H1 (cell line): ENCODE results near the gene OPCML. TPM values are rescaled to one million over a fixed set of nuclear protein-coding genes. Genes with fewer than 3 reads are reported as not detected.

Experiments
- CTCF ChIA-PET: fragments of 300-600 bp; sonication (Branson Sonifier 250); formaldehyde crosslinking; loops from one replicate; lab custom pipeline; 2021; ENCODE audit not compliant: partially characterized antibody; lab: Charles Lee
- POLR2A ChIA-PET: fragments of 300-600 bp; sonication (Branson Sonifier 250); formaldehyde crosslinking; loops from one replicate; lab custom pipeline; 2021; ENCODE audit warnings: inconsistent platforms; ENCODE audit not compliant: partially characterized antibody; lab: Charles Lee
- DNase-seq, 2 experiments: peaks; one replicate each; pipeline versions ENCODE4 v3.0.0 to v3.0.0-alpha.2; 2010 to 2022; ENCODE audit warnings: low spot score in 2 of 2, low read depth in 1 of 2, mixed read lengths in 1 of 2
- FAIRE-seq: peaks from 2 replicates; lab custom pipeline; 2011; peaks lifted over from hg19 to GRCh38; lab: Jason Lieb, UNC
- H2AFZ ChIP-seq: 2 replicates; pipeline ENCODE4 v1.8.1; 2012; ENCODE audit warnings: low read length, inconsistent platforms
- H2AK5ac ChIP-seq: 2 replicates; pipeline ENCODE4 v1.6.1; 2013; ENCODE audit warnings: low read depth, low read length
- H2BK120ac ChIP-seq: replicated peaks from 2 replicates; pipeline ENCODE3; 2013; ENCODE audit warnings: low read depth, low read length, inconsistent platforms
- H2BK12ac ChIP-seq: 2 replicates; pipeline ENCODE4 v1.6.1; 2013; ENCODE audit warnings: low read depth, low read length
- H2BK15ac ChIP-seq: 2 replicates; pipeline ENCODE4 v1.6.1; 2013; ENCODE audit warnings: low read length
- H2BK20ac ChIP-seq: 2 replicates; pipeline ENCODE4 v1.6.1; 2013; ENCODE audit warnings: low read length
- H2BK5ac ChIP-seq: 2 replicates; pipeline ENCODE4 v1.6.1; 2013; ENCODE audit warnings: low read depth, low read length
- H3K14ac ChIP-seq: 2 replicates; pipeline ENCODE4 v1.6.1; 2013; ENCODE audit warnings: inconsistent platforms; ENCODE audit not compliant: insufficient read length
- H3K18ac ChIP-seq: 2 replicates; pipeline ENCODE4 v1.6.1; 2013; ENCODE audit warnings: low read length; ENCODE audit errors: extremely low read depth
- H3K23ac ChIP-seq: 2 replicates; pipeline ENCODE4 v1.6.1; 2013; ENCODE audit warnings: inconsistent platforms; ENCODE audit not compliant: insufficient read length
- H3K23me2 ChIP-seq: 2 replicates; pipeline ENCODE4 v1.6.1; 2013; ENCODE audit warnings: low read depth, low read length
- H3K27ac ChIP-seq: 2 replicates; pipeline ENCODE4 v1.6.1; 2011; ENCODE audit warnings: low read depth, low read length, inconsistent platforms
- H3K27me3 ChIP-seq, 4 experiments: replicated peaks in 1 of 4; 1 replicate in 1 of 4; 2 replicates in 3 of 4; pipeline versions ENCODE4 v1.6.1 to v1.8.1; 2011 to 2013; ENCODE audit warnings: low read length in 3 of 4, mild to moderate bottlenecking in 3 of 4, inconsistent platforms in 2 of 4, mixed read lengths in 2 of 4, moderate library complexity in 1 of 4; ENCODE audit not compliant: control insufficient read depth in 3 of 4, insufficient read depth in 3 of 4; ENCODE audit errors: extremely low read depth in 1 of 4
- H3K36me3 ChIP-seq, 4 experiments: 2 replicates each; pipeline versions ENCODE4 v1.6.1 to v1.8.1; 2011 to 2013; ENCODE audit warnings: mild to moderate bottlenecking in 4 of 4, low read length in 3 of 4, moderate library complexity in 2 of 4, control low read depth in 1 of 4, inconsistent platforms in 1 of 4; ENCODE audit not compliant: insufficient read depth in 4 of 4, control insufficient read depth in 2 of 4
- H3K4ac ChIP-seq: replicated peaks from 2 replicates; pipeline ENCODE3; 2013; ENCODE audit warnings: low read length, low read depth, mixed read lengths, inconsistent platforms; ENCODE audit not compliant: insufficient read length
- H3K4me1 ChIP-seq, 4 experiments: replicated peaks in 1 of 4; 1 replicate in 1 of 4; 2 replicates in 3 of 4; pipeline versions ENCODE4 v1.6.1 to v1.8.1; 2011 to 2013; ENCODE audit warnings: low read length in 3 of 4, inconsistent platforms in 2 of 4, mixed read lengths in 1 of 4; ENCODE audit not compliant: insufficient read depth in 4 of 4, control insufficient read depth in 3 of 4
- H3K4me2 ChIP-seq, 2 experiments: 2 replicates each; pipeline versions ENCODE4 v1.6.1 to v1.8.1; 2011 to 2013; ENCODE audit warnings: low read depth in 2 of 2, low read length in 2 of 2, control low read depth in 1 of 2, inconsistent platforms in 1 of 2, mild to moderate bottlenecking in 1 of 2; ENCODE audit not compliant: insufficient read depth in 1 of 2
- H3K4me3 ChIP-seq, 4 experiments: fragments of 200-600, 300-600 bp in 1 of 4; sonication (generic), shearing (Covaris generic), sonication (Bioruptor Twin) in 1 of 4; 2 replicates each; pipeline versions ENCODE4 v1.5.1 to v1.8.1; 2011 to 2016; ENCODE audit warnings: low read length in 4 of 4, low read depth in 3 of 4, control low read depth in 2 of 4, inconsistent platforms in 2 of 4, mild to moderate bottlenecking in 2 of 4, mixed read lengths in 1 of 4, moderate library complexity in 1 of 4; ENCODE audit not compliant: insufficient read depth in 2 of 4; ENCODE audit errors: extremely low read depth in 1 of 4
- H3K56ac ChIP-seq: replicated peaks from 2 replicates; pipeline ENCODE3; 2013; ENCODE audit warnings: low read depth, mild to moderate bottlenecking, mixed read lengths, low read length, inconsistent platforms; ENCODE audit not compliant: insufficient read length
- H3K79me1 ChIP-seq: 2 replicates; pipeline ENCODE4 v1.6.1; 2013; ENCODE audit warnings: low read depth, low read length, control low read depth
- H3K79me2 ChIP-seq, 2 experiments: 2 replicates each; pipeline versions ENCODE4 v1.6.1 to v1.8.1; 2012 to 2013; ENCODE audit warnings: low read length in 2 of 2, mild to moderate bottlenecking in 2 of 2, inconsistent platforms in 1 of 2; ENCODE audit not compliant: insufficient read depth in 2 of 2, control insufficient read depth in 1 of 2
- H3K9ac ChIP-seq, 4 experiments: replicated peaks in 1 of 4; 1 replicate in 1 of 4; 2 replicates in 3 of 4; pipeline versions ENCODE4 v1.6.1 to v1.8.1; 2011 to 2013; ENCODE audit warnings: low read depth in 3 of 4, low read length in 3 of 4, control low read depth in 2 of 4, mild to moderate bottlenecking in 2 of 4, moderate library complexity in 2 of 4, inconsistent platforms in 1 of 4; ENCODE audit errors: extremely low read depth in 1 of 4
- H3K9me3 ChIP-seq, 2 experiments: 2 replicates each; pipeline versions ENCODE4 v1.6.1 to v1.8.1; 2012 to 2013; ENCODE audit warnings: mild to moderate bottlenecking in 2 of 2, moderate library complexity in 2 of 2, control low read depth in 1 of 2, inconsistent platforms in 1 of 2, low read depth in 1 of 2, low read length in 1 of 2, mixed read lengths in 1 of 2; ENCODE audit not compliant: insufficient read depth in 2 of 2
- H4K20me1 ChIP-seq, 2 experiments: replicated peaks in 1 of 2; 2 replicates each; pipeline versions ENCODE3 to v1.8.1; 2011 to 2013; ENCODE audit warnings: inconsistent platforms in 2 of 2, low read length in 2 of 2, mild to moderate bottlenecking in 1 of 2; ENCODE audit not compliant: insufficient read depth in 2 of 2, control insufficient read depth in 1 of 2
- H4K5ac ChIP-seq: 2 replicates; pipeline ENCODE4 v1.6.1; 2013; ENCODE audit warnings: low read length, low read depth, mixed read lengths, inconsistent platforms; ENCODE audit not compliant: insufficient read length
- H4K8ac ChIP-seq: 2 replicates; pipeline ENCODE4 v1.8.0; 2013; ENCODE audit warnings: mild to moderate bottlenecking, moderate library complexity, low read length, inconsistent platforms; ENCODE audit not compliant: insufficient read depth; ENCODE audit errors: extremely low read depth
- H4K91ac ChIP-seq: replicated peaks from 2 replicates; pipeline ENCODE3; 2013; ENCODE audit warnings: low read length, mixed read lengths, inconsistent platforms; ENCODE audit not compliant: insufficient read length
- CBX8 ChIP-seq: fragments of 300-800, 300-1000 bp; sonication (generic); IDR thresholded peaks from 2 replicates; pipeline ENCODE4 v1.7.1; 2016; ENCODE audit warnings: low read depth, low read length, borderline replicate concordance
- EGR1 ChIP-seq: IDR thresholded peaks from 2 replicates; pipeline ENCODE4 v1.6.1; 2011; ENCODE audit warnings: low read depth, low read length, borderline replicate concordance
- GTF2F1 ChIP-seq: IDR thresholded peaks from 2 replicates; pipeline ENCODE4 v1.6.1; 2012; ENCODE audit warnings: low read depth, low read length, improper control_type of control experiment, borderline replicate concordance
- KDM5A ChIP-seq: fragments of 200-600 bp; IDR thresholded peaks from 2 replicates; pipeline ENCODE4 v1.7.1; 2012; ENCODE audit warnings: mild to moderate bottlenecking, low read length, inconsistent platforms, mixed read lengths
- POLR2AphosphoS5 ChIP-seq: IDR thresholded peaks from 2 replicates; pipeline ENCODE4 v1.6.1; 2011; ENCODE audit warnings: low read depth, low read length
- POU5F1 ChIP-seq: IDR thresholded peaks from 2 replicates; pipeline ENCODE4 v1.6.1; 2011; ENCODE audit warnings: low read depth, mild to moderate bottlenecking, low read length, moderate library complexity
- SAP30 ChIP-seq: fragments of 300-600 bp; sonication (generic); IDR thresholded peaks from 2 replicates; pipeline ENCODE4 v1.7.1; 2012; ENCODE audit warnings: low read length, moderate library complexity, mild to moderate bottlenecking, inconsistent platforms; ENCODE audit not compliant: insufficient read depth, insufficient replicate concordance
- SP1 ChIP-seq: IDR thresholded peaks from 2 replicates; pipeline ENCODE4 v1.6.1; 2011; ENCODE audit warnings: low read depth, low read length
- TAF1 ChIP-seq: IDR thresholded peaks from 2 replicates; pipeline ENCODE4 v1.6.1; 2011; ENCODE audit warnings: mild to moderate bottlenecking, low read depth, low read length
- TAF7 ChIP-seq: optimal IDR thresholded peaks from 2 replicates; pipeline ENCODE3; 2011; ENCODE audit warnings: low read depth, mild to moderate bottlenecking, inconsistent platforms, low read length, moderate library complexity, borderline replicate concordance
- YY1 ChIP-seq: IDR thresholded peaks from 2 replicates; pipeline ENCODE4 v1.6.1; 2011; ENCODE audit warnings: low read depth, mild to moderate bottlenecking, low read length
- WGBS, 2 experiments: shearing (Covaris generic) in 1 of 2; methylation state at CpG; one replicate each; pipeline versions ENCODE4 v1.1.6 to v1.1.7; 2013 to 2015; ENCODE audit warnings: low lambda C conversion rate in 2 of 2, mixed read lengths in 2 of 2, inconsistent platforms in 1 of 2, low coverage in 1 of 2, missing lambda C conversion rate in 1 of 2; ENCODE audit not compliant: insufficient replicate concordance in 2 of 2, insufficient coverage in 1 of 2, insufficient read length in 1 of 2; ENCODE audit errors: extremely low coverage in 1 of 2, missing lambda C conversion rate in 1 of 2; 5-methylcytosine and 5-hydroxymethylcytosine counted together
- polyA plus RNA-seq, 7 experiments: library from polyadenylated mRNA; depleted of rRNA in 3 of 7; stranded (reverse) in 5 of 7; unstranded in 2 of 7; fragments of >200 nt in 5 of 7; fragments of 200-250 nt in 2 of 7; gene quantifications; 1 replicate in 5 of 7; 2 replicates in 1 of 7; 4 replicates in 1 of 7; pipeline versions ENCODE4 v1.2.1 to v1.2.3, GENCODE V29; 2011 to 2013; ENCODE audit warnings: missing spikeins in 2 of 7, mixed read lengths in 2 of 7
- total RNA-seq: library from RNA; stranded (reverse); fragmentation: NEBNext Ultra II Directional; extraction: Animal tissue kit (Norgen Biotek cat#: 25700); gene quantifications from 2 replicates; pipeline ENCODE4 v1.2.1, GENCODE V29; 2021

OPCML gene
- total and polyA plus RNA-seq, 2 of the 8 experiments (the other 6 are each of a cell fraction or from before 2014, with no cell fraction given) = 2.3 to 3.1 TPM

DNA sequence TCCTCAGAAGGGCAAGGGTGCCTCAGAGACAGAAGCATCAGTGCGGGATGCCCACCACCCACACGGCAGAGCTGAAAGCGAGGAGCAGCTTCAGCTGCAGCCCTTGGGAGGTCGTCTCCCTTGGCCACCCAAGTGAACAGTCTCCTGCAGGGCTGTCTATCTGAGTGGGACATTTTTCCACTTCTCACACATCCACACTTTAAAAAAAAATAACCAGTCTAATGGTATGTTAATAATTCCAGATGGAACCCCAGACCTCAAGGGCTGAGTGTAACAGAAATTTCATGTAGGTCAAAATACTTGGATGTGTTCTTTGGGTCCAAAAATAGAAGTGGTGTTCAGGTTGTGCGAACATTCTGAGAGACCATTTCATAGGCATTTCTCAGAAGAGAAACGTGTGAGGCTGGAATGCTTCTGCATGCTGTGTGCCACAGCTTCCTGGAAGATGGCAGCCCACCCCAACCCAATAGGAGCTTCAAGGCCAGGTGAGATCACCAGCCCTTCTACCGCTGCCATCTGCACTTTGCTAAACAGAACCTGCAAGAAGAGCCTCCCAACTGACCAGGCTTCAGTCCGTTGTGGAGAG is 623.2 kb downstream of the OPCML start:
- Histone ChIP-seq H3K4me1 (peaks cover 0 to 4% (median under 1%) of the 10 kb centered on the region in 4 experiments; a peak in 1 of 7 replicates), H3K9ac (no peak overlapping the region), H3K4me3 (no peak overlapping the region), H3K56ac (no peak overlapping the region), H4K5ac (no peak overlapping the region), H2BK120ac (no peak overlapping the region), H2AFZ (no peak overlapping the region), H3K14ac (no peak overlapping the region), H2BK5ac (no peak overlapping the region), H4K20me1 (no peaks in the 10 kb centered on the region), H3K79me2 (no peaks in the 10 kb centered on the region), H3K4me2 (no peak overlapping the region), H4K91ac (no peak overlapping the region), H3K36me3 (no peaks in the 10 kb centered on the region), H3K79me1 (no peaks in the 10 kb centered on the region), H3K4ac (no peak overlapping the region), H2BK15ac (no peak overlapping the region), H2BK12ac (peak overlapping the region; percentile 21; the same call in 1 of the 2 replicates), H3K18ac (no peak overlapping the region; the same call in 1 of the 2 replicates), H2AK5ac (no peak overlapping the region), H3K27me3 (no peaks in the 10 kb centered on the region; a peak in 1 of 7 replicates), H3K23me2 (no peaks in the 10 kb centered on the region), H2BK20ac (no peak overlapping the region), H4K8ac (no peak overlapping the region; the same call in 1 of the 2 replicates), H3K9me3 (no peaks in the 10 kb centered on the region), H3K27ac (no peak overlapping the region), H3K23ac (no peak overlapping the region)
- TF ChIP-seq TAF7 (no peak), EGR1 (no peak), YY1 (no peak), POU5F1 (no peak), POLR2AphosphoS5 (no peak), TAF1 (no peak), CBX8 (no peak), SAP30 (no peak), KDM5A (no peak), SP1 (no peak), GTF2F1 (no peak)
- 93% methylated on average over 7 of the region's 8 CpGs; no CpG with 5 or more reads in 1 of the 2 experiments for WGBS, 2 experiments
- FAIRE-seq (no peak), DNase-seq (no peak)
- ChIA-PET CTCF (interaction anchor here (4.0 kb wide), 1 partner anchor 32 kb away, joined by 18 read pairs; no protein-coding TSS in a partner anchor), POLR2A (no interaction called here)
